ENCODE measurements around the gene CD151.
A peak's percentile ranks its signal among the peaks of the same experiment; 100 is the strongest.

DNA sequence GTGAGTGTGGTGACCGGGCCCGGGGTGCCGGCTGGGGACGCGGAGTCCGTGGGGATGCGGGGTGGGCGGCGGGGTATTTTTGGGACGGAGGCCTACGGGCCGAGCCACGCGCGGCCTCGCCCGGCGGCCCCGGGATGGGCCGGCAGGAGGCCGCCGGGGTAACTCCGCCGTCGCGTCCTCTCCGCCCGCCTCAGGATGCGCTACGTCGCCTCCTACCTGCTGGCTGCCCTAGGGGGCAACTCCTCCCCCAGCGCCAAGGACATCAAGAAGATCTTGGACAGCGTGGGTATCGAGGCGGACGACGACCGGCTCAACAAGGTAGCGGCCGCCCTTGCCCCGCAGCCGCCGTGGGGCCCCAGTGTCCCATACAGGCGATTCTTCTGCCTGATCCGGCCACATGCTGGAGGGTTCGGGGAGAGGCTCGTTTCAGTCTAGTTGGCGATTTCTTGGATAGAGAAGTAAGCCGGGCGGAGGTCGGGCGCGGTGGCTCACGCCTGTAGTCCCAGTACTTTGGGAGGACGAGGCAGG lies 22.6 kb upstream of the CD151 start:
- TF ChIP-seq CTCF (IDR thresholded peaks at IDR 0.05) (no peak), NFE2L1 (CRISPR knock-in tag; IDR thresholded peaks at IDR 0.05) (no peak), MYBL2 (CRISPR knock-in tag; IDR thresholded peaks at IDR 0.05) (no peak), USF2 (CRISPR knock-in tag; IDR thresholded peaks at IDR 0.05) (no peak), NR3C1 (CRISPR knock-in tag; conservative IDR thresholded peaks at IDR 0.05; ENCODE audit: low read depth) (no peak), NFYB (CRISPR knock-in tag; conservative IDR thresholded peaks at IDR 0.05; ENCODE audit: low read depth) (no peak), PREB (CRISPR knock-in tag; IDR thresholded peaks at IDR 0.05; ENCODE audit: borderline replicate concordance) (no peak), SMAD3 (CRISPR knock-in tag; IDR thresholded peaks at IDR 0.05; ENCODE audit: borderline replicate concordance) (no peak), ZNF138 (CRISPR knock-in tag; conservative IDR thresholded peaks at IDR 0.05) (no peak), TEAD4 (CRISPR knock-in tag; IDR thresholded peaks at IDR 0.05) (peak; percentile 52)
- TF ChIP-seq, protein P1, sequence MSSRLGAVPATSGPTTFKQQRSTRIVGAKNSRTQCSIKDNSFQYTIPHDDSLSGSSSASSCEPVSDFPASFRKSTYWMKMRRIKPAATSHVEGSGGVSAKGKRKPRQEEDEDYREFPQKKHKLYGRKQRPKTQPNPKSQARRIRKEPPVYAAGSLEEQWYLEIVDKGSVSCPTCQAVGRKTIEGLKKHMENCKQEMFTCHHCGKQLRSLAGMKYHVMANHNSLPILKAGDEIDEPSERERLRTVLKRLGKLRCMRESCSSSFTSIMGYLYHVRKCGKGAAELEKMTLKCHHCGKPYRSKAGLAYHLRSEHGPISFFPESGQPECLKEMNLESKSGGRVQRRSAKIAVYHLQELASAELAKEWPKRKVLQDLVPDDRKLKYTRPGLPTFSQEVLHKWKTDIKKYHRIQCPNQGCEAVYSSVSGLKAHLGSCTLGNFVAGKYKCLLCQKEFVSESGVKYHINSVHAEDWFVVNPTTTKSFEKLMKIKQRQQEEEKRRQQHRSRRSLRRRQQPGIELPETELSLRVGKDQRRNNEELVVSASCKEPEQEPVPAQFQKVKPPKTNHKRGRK (CRISPR knock-in tag; IDR thresholded peaks at IDR 0.05; ENCODE audit: borderline replicate concordance), result no peak
- TF ChIP-seq, protein P2, sequence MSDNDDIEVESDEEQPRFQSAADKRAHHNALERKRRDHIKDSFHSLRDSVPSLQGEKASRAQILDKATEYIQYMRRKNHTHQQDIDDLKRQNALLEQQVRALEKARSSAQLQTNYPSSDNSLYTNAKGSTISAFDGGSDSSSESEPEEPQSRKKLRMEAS (CRISPR knock-in tag; IDR thresholded peaks at IDR 0.05), result no peak
- TF ChIP-seq, protein P3, sequence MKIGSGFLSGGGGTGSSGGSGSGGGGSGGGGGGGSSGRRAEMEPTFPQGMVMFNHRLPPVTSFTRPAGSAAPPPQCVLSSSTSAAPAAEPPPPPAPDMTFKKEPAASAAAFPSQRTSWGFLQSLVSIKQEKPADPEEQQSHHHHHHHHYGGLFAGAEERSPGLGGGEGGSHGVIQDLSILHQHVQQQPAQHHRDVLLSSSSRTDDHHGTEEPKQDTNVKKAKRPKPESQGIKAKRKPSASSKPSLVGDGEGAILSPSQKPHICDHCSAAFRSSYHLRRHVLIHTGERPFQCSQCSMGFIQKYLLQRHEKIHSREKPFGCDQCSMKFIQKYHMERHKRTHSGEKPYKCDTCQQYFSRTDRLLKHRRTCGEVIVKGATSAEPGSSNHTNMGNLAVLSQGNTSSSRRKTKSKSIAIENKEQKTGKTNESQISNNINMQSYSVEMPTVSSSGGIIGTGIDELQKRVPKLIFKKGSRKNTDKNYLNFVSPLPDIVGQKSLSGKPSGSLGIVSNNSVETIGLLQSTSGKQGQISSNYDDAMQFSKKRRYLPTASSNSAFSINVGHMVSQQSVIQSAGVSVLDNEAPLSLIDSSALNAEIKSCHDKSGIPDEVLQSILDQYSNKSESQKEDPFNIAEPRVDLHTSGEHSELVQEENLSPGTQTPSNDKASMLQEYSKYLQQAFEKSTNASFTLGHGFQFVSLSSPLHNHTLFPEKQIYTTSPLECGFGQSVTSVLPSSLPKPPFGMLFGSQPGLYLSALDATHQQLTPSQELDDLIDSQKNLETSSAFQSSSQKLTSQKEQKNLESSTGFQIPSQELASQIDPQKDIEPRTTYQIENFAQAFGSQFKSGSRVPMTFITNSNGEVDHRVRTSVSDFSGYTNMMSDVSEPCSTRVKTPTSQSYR (CRISPR knock-in tag; IDR thresholded peaks at IDR 0.05), result no peak

All from WTC11 (cell line).